ENCODE measurements around the gene SFTPB.

GRCh38 chr2:85615413-85615728, 52.6 kb downstream of the SFTPB start:
- TF ChIP-seq CTCF (IDR thresholded peaks at IDR 0.05; ENCODE audit: low read depth, low read length, missing input control), result no peak
- TF ChIP-seq RAD21 (IDR thresholded peaks at IDR 0.05), result no peak
- no peak for TF ChIP-seq TAF1 (conservative IDR thresholded peaks at IDR 0.05)
- no peak for TF ChIP-seq JUND (IDR thresholded peaks at IDR 0.05)
- no peak for TF ChIP-seq REST (IDR thresholded peaks at IDR 0.05)
- no peak for TF ChIP-seq FOXA1 (IDR thresholded peaks at IDR 0.05)
- TF ChIP-seq SP1 (IDR thresholded peaks at IDR 0.05), result no peak
- TF ChIP-seq RXRA (IDR thresholded peaks at IDR 0.05), result no peak
- TF ChIP-seq YY1 (IDR thresholded peaks at IDR 0.05), result no peak
- TF ChIP-seq MAX (IDR thresholded peaks at IDR 0.05), result no peak
- TF ChIP-seq ATF3 (IDR thresholded peaks at IDR 0.05), result no peak
- TF ChIP-seq EGR1 (IDR thresholded peaks at IDR 0.05; ENCODE audit: low read depth in 2 of 2), result no peak
- TF ChIP-seq ZBTB33 (IDR thresholded peaks at IDR 0.05), result no peak

Data from liver (tissue), 3 donors.